ENCODE measurements around the gene ANG. TPM values are rescaled to one million over a fixed set of nuclear protein-coding genes. Genes with fewer than 3 reads are reported as not detected.
"Not testable (repeated sequence)": the region's sequence is repeated elsewhere in the genome, so short reads cannot be mapped to it uniquely, and the experiment has no call there.

The ANG gene
- polyA plus RNA-seq, 1 experiment: 5.1 TPM

GRCh38 chr14:20697273-20698017, 8.9 kb downstream of the ANG start:
- ChIA-PET POLR2A (interaction anchor here (0.6 kb wide), 1 partner anchor 236 kb away, joined by 9 read pairs; no protein-coding TSS in a partner anchor), CTCF (interaction anchor here (0.5 to 4.8 kb wide), 16 partner anchors 16 to 370 kb away, joined by 3 to 43 read pairs (median 4); no protein-coding TSS in a partner anchor)
- Histone ChIP-seq H3K27ac (ENCODE audit: low read depth, low read length) (no peak overlapping the region), H3K9me3 (ENCODE audit: control insufficient read depth, insufficient read depth, low read length) (no peaks in the 10 kb centered on the region), H3K4me3 (ENCODE audit: low read depth, low read length) (no peak overlapping the region), H3K27me3 (ENCODE audit: control insufficient read depth, insufficient read depth, low read length) (no peaks in the 10 kb centered on the region)
- no peak for DNase-seq (ENCODE audit: low read depth, low spot score)
- TF ChIP-seq CTCF (IDR thresholded peaks at IDR 0.05; ENCODE audit: low read depth, low read length): peak; percentile 78

- ChIA-PET POLR2A (no interaction called here), CTCF (interaction anchor here (0.5 to 4.8 kb wide), 11 partner anchors 17 to 370 kb away, joined by 3 to 43 read pairs (median 4); no protein-coding TSS in a partner anchor)
- no peak overlapping the region for H3K27ac ChIP-seq (ENCODE audit: low read depth, low read length)
- TF ChIP-seq CTCF (IDR thresholded peaks at IDR 0.05; ENCODE audit: low read depth, low read length): no peak
- DNase-seq (ENCODE audit: low read depth, low spot score): no peak
- no peaks in the 10 kb centered on the region for H3K9me3 ChIP-seq (ENCODE audit: control insufficient read depth, insufficient read depth, low read length)
- H3K27me3 ChIP-seq (ENCODE audit: control insufficient read depth, insufficient read depth, low read length): no peaks in the 10 kb centered on the region
- H3K4me3 ChIP-seq (ENCODE audit: low read depth, low read length): no peak overlapping the region
Measured at GRCh38 chr14:20698018-20698329, 9.4 kb downstream of the ANG start.

- H3K27me3 ChIP-seq (ENCODE audit: control insufficient read depth, insufficient read depth, low read length): no peaks in the 10 kb centered on the region
- ChIA-PET CTCF (interaction anchor here (0.9 to 4.8 kb wide), 5 partner anchors 150 to 272 kb away, joined by 3 to 43 read pairs (median 5); no protein-coding TSS in a partner anchor), POLR2A (no interaction called here)
- H3K9me3 ChIP-seq (ENCODE audit: control insufficient read depth, insufficient read depth, low read length): no peaks in the 10 kb centered on the region
- no peak for DNase-seq (ENCODE audit: low read depth, low spot score)
- H3K27ac ChIP-seq (ENCODE audit: low read depth, low read length): no peak overlapping the region
- no peak overlapping the region for H3K4me3 ChIP-seq (ENCODE audit: low read depth, low read length)
- TF ChIP-seq CTCF (IDR thresholded peaks at IDR 0.05; ENCODE audit: low read depth, low read length): no peak
Measured at GRCh38 chr14:20698934-20699333, 10.4 kb downstream of the ANG start.

- POLR2A ChIA-PET: no interaction called here
- no peak overlapping the region for H3K4me3 ChIP-seq (ENCODE audit: low read depth, low read length)
- no peaks in the 10 kb centered on the region for H3K27me3 ChIP-seq (ENCODE audit: control insufficient read depth, insufficient read depth, low read length)
- H3K9me3 ChIP-seq (ENCODE audit: control insufficient read depth, insufficient read depth, low read length): no peaks in the 10 kb centered on the region
- DNase-seq (ENCODE audit: low read depth, low spot score): no peak
- no peak for TF ChIP-seq CTCF (IDR thresholded peaks at IDR 0.05; ENCODE audit: low read depth, low read length)
- CTCF ChIA-PET: interaction anchor here (0.6 to 2.0 kb wide), 10 partner anchors 9 to 371 kb away, joined by 3 to 11 read pairs (median 4); no protein-coding TSS in a partner anchor
- no peak overlapping the region for H3K27ac ChIP-seq (ENCODE audit: low read depth, low read length)
Measured at GRCh38 chr14:20699931-20700330, 11.4 kb downstream of the ANG start.

GRCh38 chr14:20700965-20701364, 12.4 kb downstream of the ANG start:
- H3K9me3 ChIP-seq (ENCODE audit: control insufficient read depth, insufficient read depth, low read length); H3K27me3 ChIP-seq (ENCODE audit: control insufficient read depth, insufficient read depth, low read length); POLR2A ChIA-PET; H3K27ac ChIP-seq (ENCODE audit: low read depth, low read length); H3K4me3 ChIP-seq (ENCODE audit: low read depth, low read length); DNase-seq (ENCODE audit: low read depth, low spot score): not testable (repeated sequence)
- CTCF ChIA-PET: interaction anchor here (1.9 to 2.0 kb wide), 2 partner anchors 172 to 270 kb away, joined by 7 to 11 read pairs; no protein-coding TSS in a partner anchor
